HG03064 (cell line): Measurements from ENCODE around the gene PTGER4.
A peak's percentile ranks its signal among the peaks of the same experiment; 100 is the strongest.

Source experiments
- ATAC-seq: cut with Tn5 transposase; IDR thresholded peaks from one replicate; pipeline ENCODE4 v1.9.1; 2021; ENCODE audit warnings: low read depth; ENCODE audit not compliant: unreplicated experiment

PTGER4 gene

GRCh38 chr5:40669606-40670390, 9.9 kb upstream of the PTGER4 start:
- ATAC-seq, result no peak

- ATAC-seq, result no peak
Measured at GRCh38 chr5:40672425-40672824, 7.3 kb upstream of the PTGER4 start.

DNA sequence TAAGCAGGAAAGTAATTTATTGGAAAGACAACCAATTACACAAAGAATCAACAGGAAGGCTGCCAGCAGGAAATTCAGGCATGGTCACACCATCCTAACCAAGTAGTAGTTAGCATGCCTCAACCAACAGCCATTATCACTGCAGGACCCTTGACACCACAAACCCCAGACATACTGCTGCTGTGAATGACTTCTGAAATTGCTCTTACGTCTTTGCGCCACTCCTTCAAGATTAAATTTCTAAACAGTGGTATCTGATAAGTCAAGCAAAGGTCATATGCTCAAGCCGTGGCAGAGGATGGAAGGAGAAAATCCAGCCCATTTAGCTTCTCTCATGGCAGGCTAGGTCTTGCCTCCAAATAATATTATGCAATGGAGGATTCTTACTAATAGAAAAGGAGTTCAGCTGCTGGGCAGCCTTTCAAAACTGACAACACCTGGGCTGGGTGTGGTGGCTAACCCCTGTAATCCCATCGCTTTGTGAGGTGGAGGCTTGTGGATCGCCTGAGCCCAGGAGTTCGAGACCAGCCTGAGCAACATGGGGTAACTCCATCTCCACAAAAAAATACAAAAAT, 5.0 kb upstream of the PTGER4 start:
- no peak for ATAC-seq

DNA sequence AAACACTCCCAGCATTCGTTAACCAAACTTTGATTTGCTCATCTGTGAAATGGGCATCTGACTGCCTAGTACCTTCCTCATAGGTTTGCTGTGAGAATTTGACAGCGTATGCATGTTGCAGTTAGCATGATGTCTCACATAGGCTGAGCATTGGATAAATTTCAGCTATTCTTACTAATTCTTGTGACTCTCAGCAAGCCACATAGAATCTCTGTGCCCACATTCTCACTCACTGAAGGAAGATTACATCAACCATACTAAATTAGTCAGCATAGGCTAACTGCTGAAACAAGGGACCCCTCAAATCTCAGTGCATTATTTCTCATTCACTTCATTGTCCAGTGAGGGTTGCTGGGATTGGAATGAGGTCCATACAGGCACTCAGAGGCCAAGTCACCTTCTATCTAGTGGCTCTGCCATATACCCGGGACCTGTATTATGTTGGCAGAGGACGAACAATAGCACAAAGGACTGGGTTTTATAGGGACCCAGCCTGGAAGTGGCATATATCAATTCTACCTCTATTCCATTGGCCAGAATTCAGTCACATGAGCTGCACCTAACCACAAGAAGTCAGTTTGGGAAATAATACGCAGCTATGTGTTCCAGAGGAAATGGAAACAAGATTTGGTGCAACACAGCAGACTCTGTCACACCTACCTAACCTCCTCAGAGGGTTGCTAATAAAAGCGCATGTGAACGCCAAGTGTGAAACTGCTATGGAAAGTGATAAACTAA, 4.2 kb upstream of the PTGER4 start:
- no peak for ATAC-seq

DNA sequence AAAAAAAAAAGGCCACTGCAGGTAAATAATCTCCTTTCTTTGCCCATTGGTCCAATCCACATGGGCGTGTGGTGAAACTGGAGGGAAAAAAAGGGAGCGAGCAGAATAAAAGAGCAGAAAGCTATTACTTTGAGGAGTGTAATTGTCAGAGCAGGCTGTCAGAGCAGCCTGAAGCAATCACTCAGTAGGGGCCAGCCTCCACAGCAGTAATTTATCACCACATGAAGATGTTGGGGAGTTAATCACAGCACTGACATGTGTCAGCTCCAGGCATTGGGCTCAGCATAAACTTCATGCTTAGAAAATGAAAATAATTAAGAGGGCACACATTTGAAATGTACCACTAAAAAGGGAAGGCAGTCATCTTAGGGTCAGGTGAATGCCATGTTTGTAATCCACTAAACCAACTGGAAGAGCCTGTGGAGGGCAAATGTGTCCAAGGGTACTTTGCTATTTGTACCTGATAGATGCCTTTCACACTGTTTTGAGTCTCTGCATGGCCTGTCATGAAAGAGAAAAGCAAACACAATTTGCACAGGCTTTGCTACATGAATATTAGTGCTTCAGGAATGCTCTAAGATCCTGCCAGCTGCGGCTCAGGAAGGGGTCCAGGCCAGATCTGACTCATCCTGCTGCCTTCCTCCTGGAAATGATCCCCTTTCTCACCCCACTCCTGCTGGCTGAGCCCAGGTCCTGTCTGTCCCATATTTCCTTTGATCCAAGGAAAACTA, 2.9 kb upstream of the PTGER4 start:
- ATAC-seq, result no peak

DNA sequence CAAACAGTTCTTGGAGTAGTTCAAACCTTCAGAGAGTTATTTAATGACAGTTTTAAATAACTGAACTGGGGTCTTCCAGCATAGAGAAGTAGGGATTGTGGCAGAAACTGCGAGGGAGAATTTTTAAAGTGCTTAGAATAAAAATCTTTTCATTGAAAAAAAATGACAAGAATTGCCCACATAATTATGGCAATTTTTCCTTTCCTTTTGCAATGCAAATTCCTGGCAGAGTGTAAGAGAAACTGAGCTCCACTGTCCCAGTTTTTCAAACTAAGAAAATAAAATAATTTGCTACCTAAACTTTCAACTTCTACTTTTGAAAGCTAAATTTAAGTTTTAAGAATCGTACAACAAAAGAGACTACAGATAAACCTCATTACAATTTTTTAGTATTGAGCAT, 2.3 kb upstream of the PTGER4 start:
- ATAC-seq, result no peak

DNA sequence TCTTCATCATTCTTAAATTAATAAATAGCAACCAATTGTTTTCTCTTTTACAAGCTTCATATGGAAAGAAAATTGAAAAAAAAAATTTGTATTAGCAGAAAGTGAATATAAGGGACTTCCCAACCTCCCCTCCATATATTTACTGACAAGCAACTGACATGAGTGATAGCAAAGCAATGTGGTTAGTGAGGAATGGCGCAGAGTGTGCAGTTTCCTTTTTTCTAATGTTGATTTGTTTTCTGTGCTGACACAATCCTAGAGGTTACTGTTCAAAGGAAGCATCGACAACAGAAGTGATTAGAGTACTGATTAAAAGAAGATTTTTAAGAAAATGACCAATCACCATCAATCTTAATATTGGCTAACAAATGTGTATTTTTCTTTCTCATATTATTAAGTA, 1.7 kb upstream of the PTGER4 start:
- ATAC-seq, result no peak

DNA sequence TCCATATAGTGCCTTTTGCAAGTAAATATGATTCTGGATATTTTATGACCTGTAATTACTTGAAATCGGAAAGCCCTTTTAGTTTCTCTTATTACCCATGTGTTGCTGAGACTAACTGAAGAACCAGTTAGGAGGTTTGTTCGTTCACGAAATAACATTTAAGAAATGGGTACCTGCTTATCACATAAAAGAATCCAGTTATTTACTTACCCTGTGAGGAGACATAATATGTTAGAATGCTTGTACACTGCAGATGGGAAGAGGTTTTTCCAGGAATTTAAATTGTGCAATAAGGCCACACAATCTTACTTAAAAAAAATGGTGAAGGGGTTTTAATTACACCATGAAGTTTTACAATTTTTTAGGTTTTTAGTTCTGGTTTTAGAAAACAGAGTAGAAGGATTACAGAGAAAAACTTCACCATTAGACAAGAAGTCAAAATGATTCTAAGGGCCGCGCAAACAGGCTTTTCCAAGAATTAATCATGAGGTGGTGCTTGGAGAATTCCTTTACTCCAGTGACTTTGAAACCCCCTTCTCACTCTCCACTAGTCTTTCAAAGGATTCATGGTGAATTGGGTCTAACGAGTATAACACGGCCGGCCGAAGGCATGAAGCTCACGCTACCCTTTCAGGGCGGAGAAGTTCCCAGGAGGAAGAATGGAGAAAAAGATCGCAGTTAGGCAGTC, 1.1 kb upstream of the PTGER4 start:
- ATAC-seq, result no peak

GRCh38 chr5:40679148-40679912, 385 bp upstream of the PTGER4 start:
- peak; percentile 63 for ATAC-seq

DNA sequence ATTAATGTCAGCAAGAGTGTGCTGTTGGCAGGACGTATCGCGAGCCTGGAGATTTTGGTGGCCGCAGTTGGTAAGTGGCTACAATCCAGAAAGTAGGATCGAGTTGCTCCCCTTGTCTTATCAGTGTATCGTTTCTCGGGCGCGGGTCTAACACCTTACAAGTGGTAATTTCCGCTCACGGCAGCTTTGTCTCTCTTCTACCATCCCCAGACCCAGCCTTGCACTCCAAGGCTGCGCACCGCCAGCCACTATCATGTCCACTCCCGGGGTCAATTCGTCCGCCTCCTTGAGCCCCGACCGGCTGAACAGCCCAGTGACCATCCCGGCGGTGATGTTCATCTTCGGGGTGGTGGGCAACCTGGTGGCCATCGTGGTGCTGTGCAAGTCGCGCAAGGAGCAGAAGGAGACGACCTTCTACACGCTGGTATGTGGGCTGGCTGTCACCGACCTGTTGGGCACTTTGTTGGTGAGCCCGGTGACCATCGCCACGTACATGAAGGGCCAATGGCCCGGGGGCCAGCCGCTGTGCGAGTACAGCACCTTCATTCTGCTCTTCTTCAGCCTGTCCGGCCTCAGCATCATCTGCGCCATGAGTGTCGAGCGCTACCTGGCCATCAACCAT, 1.1 kb downstream of the PTGER4 start:
- no peak for ATAC-seq

DNA sequence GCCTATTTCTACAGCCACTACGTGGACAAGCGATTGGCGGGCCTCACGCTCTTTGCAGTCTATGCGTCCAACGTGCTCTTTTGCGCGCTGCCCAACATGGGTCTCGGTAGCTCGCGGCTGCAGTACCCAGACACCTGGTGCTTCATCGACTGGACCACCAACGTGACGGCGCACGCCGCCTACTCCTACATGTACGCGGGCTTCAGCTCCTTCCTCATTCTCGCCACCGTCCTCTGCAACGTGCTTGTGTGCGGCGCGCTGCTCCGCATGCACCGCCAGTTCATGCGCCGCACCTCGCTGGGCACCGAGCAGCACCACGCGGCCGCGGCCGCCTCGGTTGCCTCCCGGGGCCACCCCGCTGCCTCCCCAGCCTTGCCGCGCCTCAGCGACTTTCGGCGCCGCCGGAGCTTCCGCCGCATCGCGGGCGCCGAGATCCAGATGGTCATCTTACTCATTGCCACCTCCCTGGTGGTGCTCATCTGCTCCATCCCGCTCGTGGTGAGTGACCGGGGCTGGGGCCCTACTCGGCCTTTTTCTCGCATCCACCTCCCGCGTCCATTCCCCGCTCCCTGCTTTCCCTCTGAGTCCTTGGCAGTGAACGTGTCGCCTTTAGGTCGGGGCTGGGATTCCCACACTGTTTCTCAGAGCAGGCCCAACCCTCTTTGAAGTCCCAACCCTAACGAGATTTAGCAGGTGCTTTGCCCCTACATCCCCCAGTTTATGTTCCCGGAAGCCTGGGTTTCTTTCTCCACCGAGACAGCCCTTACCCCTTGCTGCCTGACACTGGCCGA, 1.8 kb downstream of the PTGER4 start:
- ATAC-seq, result peak; percentile 28

GRCh38 chr5:40682154-40683017, 2.7 kb downstream of the PTGER4 start:
- ATAC-seq, result no peak

- ATAC-seq, result no peak
Measured at GRCh38 chr5:40683305-40683704, 3.6 kb downstream of the PTGER4 start.

DNA sequence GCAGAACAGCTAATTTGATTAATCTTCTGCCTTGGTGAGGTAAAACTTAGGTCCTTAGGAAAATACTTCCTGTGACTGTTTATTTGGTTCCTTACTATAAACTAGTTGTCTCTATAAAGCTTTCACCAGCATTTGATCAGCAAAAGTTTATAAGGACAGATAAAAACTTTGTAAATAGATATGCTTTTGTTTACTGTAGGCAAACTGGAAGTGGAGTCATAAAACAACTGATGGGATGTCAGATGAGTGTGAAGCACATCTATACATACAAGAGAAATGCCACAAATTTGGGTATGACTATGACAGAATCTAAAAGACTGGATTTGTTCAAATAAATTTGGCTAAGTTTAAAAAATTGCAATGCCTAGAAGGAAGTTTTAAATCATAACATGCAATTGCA, 5.5 kb downstream of the PTGER4 start:
- ATAC-seq, result no peak

GRCh38 chr5:40685976-40686486, 6.3 kb downstream of the PTGER4 start:
- no peak for ATAC-seq

DNA sequence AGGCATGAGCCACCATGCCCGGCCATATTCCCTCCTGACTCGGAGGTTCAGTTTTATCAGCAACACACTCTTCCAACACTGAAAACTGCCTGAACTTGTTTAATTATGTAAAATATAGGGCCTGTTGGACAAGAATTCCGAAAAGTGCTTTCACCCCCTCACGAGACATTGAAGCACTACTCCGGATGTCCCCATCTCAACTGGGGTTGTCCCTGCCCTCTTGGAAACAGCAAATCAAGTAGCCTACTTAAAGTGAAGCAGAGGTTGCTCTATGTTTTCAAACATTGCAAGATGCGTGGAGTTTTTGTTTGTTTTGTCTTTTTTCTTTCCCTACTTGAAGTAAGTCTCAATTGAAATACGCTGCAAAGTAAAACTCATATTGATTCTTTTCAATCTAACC, 7.6 kb downstream of the PTGER4 start:
- ATAC-seq, result no peak

- ATAC-seq, result peak; percentile 88
Measured at GRCh38 chr5:40688127-40688761, 8.5 kb downstream of the PTGER4 start.
